Nephron progenitor cell (in vitro differentiated cells): ENCODE data around the gene VSTM5.

ENCODE experiments used
- DNase-seq: peaks from one replicate; pipeline ENCODE4 v3.0.0; 2021
- H3K27ac Mint-ChIP-seq: 2 replicates; pipeline ENCODE4 v1.8.0; 2021; ENCODE audit warnings: mild to moderate bottlenecking, moderate library complexity, mixed read lengths
- H3K27me3 Mint-ChIP-seq: 2 replicates; pipeline ENCODE4 v1.8.0; 2021; ENCODE audit warnings: mild to moderate bottlenecking, low read depth, mixed read lengths; ENCODE audit not compliant: poor library complexity
- H3K36me3 Mint-ChIP-seq: 2 replicates; pipeline ENCODE4 v1.8.0; 2021; ENCODE audit warnings: low read depth, mixed read lengths
- H3K4me1 Mint-ChIP-seq: 2 replicates; pipeline ENCODE4 v1.8.0; 2021; ENCODE audit warnings: mixed read lengths
- H3K4me3 Mint-ChIP-seq: 2 replicates; pipeline ENCODE4 v1.8.0; 2021; ENCODE audit warnings: mild to moderate bottlenecking, moderate library complexity, mixed read lengths
- H3K9me3 Mint-ChIP-seq: 2 replicates; pipeline ENCODE4 v1.8.0; 2021; ENCODE audit warnings: mild to moderate bottlenecking, moderate library complexity, mixed read lengths
- CTCF ChIP-seq: fragments of 200-600 bp; sonication (generic); IDR thresholded peaks from 2 replicates; pipeline ENCODE4 v1.5.0; 2021; ENCODE audit warnings: antibody characterized with exemption

Gene VSTM5

DNA sequence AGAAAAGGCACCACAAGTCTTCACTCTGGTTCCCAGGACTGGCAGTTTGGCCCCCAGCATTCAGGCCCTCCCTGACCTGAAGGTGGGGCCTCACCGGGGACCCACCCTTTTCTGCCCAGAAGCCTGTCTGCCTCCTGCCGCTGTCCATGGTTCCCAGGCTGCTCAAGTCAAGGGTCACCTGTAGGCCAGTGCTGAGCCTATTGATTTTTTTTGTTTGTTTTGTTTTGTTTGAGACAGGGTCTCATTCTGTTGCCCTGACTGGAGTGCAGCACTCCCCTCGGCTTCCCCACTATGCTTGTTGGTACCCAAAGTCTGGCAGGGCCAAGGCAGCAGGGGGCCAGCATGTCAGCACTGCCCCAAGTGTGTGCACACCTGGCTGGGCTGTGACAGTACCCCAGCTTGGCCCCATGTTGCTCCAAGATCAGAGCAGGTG, 77.4 kb downstream of the VSTM5 start:
- Mint-ChIP-seq H3K9me3 (peaks cover 4% of the 10 kb centered on the region), H3K27me3 (peaks cover 5% of the 10 kb centered on the region), H3K4me3 (no peak overlapping the region), H3K36me3 (peaks cover 3% of the 10 kb centered on the region), H3K27ac (no peak overlapping the region), H3K4me1 (no peaks in the 10 kb centered on the region)
- DNase-seq = peak; percentile 46
- TF ChIP-seq CTCF = no peak

DNA sequence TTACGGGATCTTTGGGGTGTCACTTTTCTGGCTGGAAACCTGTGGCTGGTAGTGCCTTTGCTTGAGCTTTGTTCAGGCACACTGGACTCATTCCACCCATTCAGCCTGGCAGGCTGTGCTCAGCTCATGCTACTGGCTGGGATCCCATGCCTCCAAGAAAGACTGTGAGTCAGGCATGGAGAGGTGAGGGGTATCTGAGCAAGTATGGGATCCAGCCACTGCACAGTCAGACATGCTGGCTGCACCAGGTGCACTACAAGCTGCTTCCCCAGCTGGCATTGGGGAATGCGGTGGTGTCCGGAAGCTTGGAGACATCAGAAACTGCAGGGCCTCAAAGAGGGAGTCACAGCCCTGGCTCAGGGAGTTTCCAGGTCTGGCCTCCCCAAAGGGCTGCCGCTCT, 78.3 kb downstream of the VSTM5 start:
- TF ChIP-seq CTCF = no peak
- no peak overlapping the region for H3K27ac Mint-ChIP-seq
- no peaks in the 10 kb centered on the region for H3K4me1 Mint-ChIP-seq
- H3K36me3 Mint-ChIP-seq = peaks cover 5% of the 10 kb centered on the region
- DNase-seq = no peak
- peaks cover 3% of the 10 kb centered on the region for H3K27me3 Mint-ChIP-seq
- no peak overlapping the region for H3K4me3 Mint-ChIP-seq
- no peaks in the 10 kb centered on the region for H3K9me3 Mint-ChIP-seq

GRCh38 chr11:93770160-93770559, 80.3 kb downstream of the VSTM5 start:
- no peak overlapping the region for H3K27ac Mint-ChIP-seq
- no peak for TF ChIP-seq CTCF

More at GRCh38 chr11:93770160-93770559, 80.3 kb downstream of the VSTM5 start:
- H3K4me3 Mint-ChIP-seq = no peak overlapping the region
- H3K9me3 Mint-ChIP-seq = no peaks in the 10 kb centered on the region
- H3K4me1 Mint-ChIP-seq = no peaks in the 10 kb centered on the region
- DNase-seq = no peak
- H3K36me3 Mint-ChIP-seq = peaks cover 5% of the 10 kb centered on the region
- peaks cover 3% of the 10 kb centered on the region for H3K27me3 Mint-ChIP-seq
